Measurements from ENCODE around the gene ATG14. TPM values are rescaled to one million over a fixed set of nuclear protein-coding genes. Genes with fewer than 3 reads are reported as not detected.
A peak's percentile ranks its signal among the peaks of the same experiment; 100 is the strongest.

ATG14 gene
- total RNA-seq, 2 experiments from 2014 or later: 19.9 to 20.5 TPM

DNA sequence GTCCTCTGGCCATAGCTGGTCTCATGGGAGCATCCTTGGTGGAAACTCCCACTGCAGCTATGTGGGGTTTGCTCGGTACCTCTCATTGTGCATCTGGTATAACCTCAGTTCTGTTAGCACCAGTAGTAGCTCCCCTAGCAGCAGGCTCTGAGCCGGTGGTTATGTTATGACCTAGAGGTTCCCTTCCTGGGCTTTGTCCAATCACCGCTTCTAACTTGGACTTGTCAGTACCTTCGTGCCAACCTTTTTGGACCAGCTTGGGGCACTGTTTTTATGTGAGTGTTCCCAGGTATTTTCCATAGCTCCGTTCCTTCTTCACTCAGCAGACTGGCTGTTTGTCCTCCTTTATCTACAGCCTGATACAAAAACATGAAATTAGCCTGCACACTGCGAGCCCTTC lies 55.7 kb downstream of the ATG14 start:
- H3K4me3 ChIP-seq (ENCODE audit: low read length): no peak overlapping the region
- DNase-seq (no peak), ATAC-seq (ENCODE audit: poor library complexity) (no peak)
- peaks cover 15% of the 10 kb centered on the region for H3K36me3 ChIP-seq (ENCODE audit: insufficient read depth, low read length)
- TF ChIP-seq, protein P1, sequence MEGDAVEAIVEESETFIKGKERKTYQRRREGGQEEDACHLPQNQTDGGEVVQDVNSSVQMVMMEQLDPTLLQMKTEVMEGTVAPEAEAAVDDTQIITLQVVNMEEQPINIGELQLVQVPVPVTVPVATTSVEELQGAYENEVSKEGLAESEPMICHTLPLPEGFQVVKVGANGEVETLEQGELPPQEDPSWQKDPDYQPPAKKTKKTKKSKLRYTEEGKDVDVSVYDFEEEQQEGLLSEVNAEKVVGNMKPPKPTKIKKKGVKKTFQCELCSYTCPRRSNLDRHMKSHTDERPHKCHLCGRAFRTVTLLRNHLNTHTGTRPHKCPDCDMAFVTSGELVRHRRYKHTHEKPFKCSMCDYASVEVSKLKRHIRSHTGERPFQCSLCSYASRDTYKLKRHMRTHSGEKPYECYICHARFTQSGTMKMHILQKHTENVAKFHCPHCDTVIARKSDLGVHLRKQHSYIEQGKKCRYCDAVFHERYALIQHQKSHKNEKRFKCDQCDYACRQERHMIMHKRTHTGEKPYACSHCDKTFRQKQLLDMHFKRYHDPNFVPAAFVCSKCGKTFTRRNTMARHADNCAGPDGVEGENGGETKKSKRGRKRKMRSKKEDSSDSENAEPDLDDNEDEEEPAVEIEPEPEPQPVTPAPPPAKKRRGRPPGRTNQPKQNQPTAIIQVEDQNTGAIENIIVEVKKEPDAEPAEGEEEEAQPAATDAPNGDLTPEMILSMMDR (IDR thresholded peaks at IDR 0.05): no peak
- intact Hi-C loops (cut with DNase I, micrococcal nuclease): loop anchor here (2.0 to 5.0 kb wide), 3 partner anchors 19 to 305 kb away; partner anchors contain the start of gene MAPK1IP1L (in 1 of the 2)
- no peak overlapping the region for H3K27ac ChIP-seq (ENCODE audit: low read depth in 1 of 2, low read length in 2 of 2)
- no peaks in the 10 kb centered on the region for H3K27me3 ChIP-seq (ENCODE audit: control insufficient read depth in 1 of 2, insufficient read depth in 2 of 2, low read length in 2 of 2)
- peaks cover 14% of the 10 kb centered on the region for H3K4me1 ChIP-seq (ENCODE audit: insufficient read depth, low read length)
- H3K9me3 ChIP-seq (ENCODE audit: control insufficient read depth in 1 of 2, insufficient read depth in 1 of 2, low read length in 2 of 2): no peaks in the 10 kb centered on the region
- Mint-ChIP-seq H3K9me3 (no peaks in the 10 kb centered on the region), H3K4me1 (ENCODE audit: low read depth) (peaks cover 16% of the 10 kb centered on the region), H3K27me3 (no peaks in the 10 kb centered on the region), H3K4me3 (no peak overlapping the region), H3K27ac (no peak overlapping the region), H3K36me3 (ENCODE audit: low read depth) (peaks cover 13% of the 10 kb centered on the region)
- ChIA-PET POLR2A (interaction anchor here (1.0 to 3.0 kb wide), 3 partner anchors 18 to 85 kb away, joined by 4 to 47 read pairs (median 42); partner anchors contain the start of gene FBXO34), CTCF (interaction anchor here (0.8 to 2.9 kb wide), 2 partner anchors 18 kb away, joined by 5 to 19 read pairs; no protein-coding TSS in a partner anchor)

DNA sequence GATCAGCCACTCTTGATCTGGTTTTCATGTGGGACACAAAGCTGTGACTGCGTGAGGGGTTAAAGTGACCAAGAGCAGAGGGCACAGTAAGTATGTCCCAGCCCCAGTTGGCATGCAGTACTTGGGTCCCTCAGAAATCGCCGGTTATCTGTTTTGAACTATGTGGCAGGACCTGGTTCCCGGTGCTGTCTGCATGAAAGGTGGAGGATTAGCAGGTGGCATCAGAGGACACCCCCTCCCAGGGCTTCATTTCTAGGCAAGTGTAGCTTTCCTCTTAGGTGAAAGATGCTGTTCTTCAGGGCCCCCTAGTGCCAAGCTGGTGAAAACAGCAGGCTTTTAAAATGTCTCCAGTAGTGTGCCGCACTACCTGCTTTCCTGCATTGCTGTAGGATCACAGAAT lies 57.1 kb downstream of the ATG14 start:
- Mint-ChIP-seq H3K27me3 (no peaks in the 10 kb centered on the region), H3K4me3 (peak overlapping the region; percentile 57), H3K4me1 (ENCODE audit: low read depth) (peaks cover 17% of the 10 kb centered on the region), H3K36me3 (ENCODE audit: low read depth) (peaks cover 23% of the 10 kb centered on the region), H3K9me3 (no peaks in the 10 kb centered on the region), H3K27ac (peak overlapping the region; percentile 91)
- peaks cover 17% of the 10 kb centered on the region for H3K4me1 ChIP-seq (ENCODE audit: insufficient read depth, low read length)
- H3K9me3 ChIP-seq (ENCODE audit: control insufficient read depth in 1 of 2, insufficient read depth in 1 of 2, low read length in 2 of 2): no peaks in the 10 kb centered on the region
- H3K27ac ChIP-seq (ENCODE audit: low read depth in 1 of 2, low read length in 2 of 2): peak overlapping the region; percentile 43 to 67
- peak overlapping the region; percentile 32 for H3K4me3 ChIP-seq (ENCODE audit: low read length)
- H3K27me3 ChIP-seq (ENCODE audit: control insufficient read depth in 1 of 2, insufficient read depth in 2 of 2, low read length in 2 of 2): no peaks in the 10 kb centered on the region
- TF ChIP-seq, protein P1 (IDR thresholded peaks at IDR 0.05): peak; percentile 73
- ATAC-seq (ENCODE audit: poor library complexity): peak; percentile 90
- CTCF ChIA-PET: interaction anchor here (0.7 to 4.8 kb wide), 23 partner anchors 9 to 1120 kb away, joined by 3 to 49 read pairs (median 4); partner anchors contain the start of genes FBXO34 and MAPK1IP1L
- H3K36me3 ChIP-seq (ENCODE audit: insufficient read depth, low read length): peaks cover 21% of the 10 kb centered on the region
- DNase-seq: peak; percentile 48 to 89 (median 58)
- POLR2A ChIA-PET: interaction anchor here (0.6 to 3.0 kb wide), 9 partner anchors 17 to 109 kb away, joined by 3 to 47 read pairs (median 6); partner anchors contain the start of gene FBXO34
- intact Hi-C loops (cut with DNase I, micrococcal nuclease): loop anchor here (1.0 to 5.0 kb wide), 7 partner anchors 18 to 304 kb away; partner anchors contain the start of genes FBXO34 (in 2 of the 2) and MAPK1IP1L (in 1 of the 2)

DNA sequence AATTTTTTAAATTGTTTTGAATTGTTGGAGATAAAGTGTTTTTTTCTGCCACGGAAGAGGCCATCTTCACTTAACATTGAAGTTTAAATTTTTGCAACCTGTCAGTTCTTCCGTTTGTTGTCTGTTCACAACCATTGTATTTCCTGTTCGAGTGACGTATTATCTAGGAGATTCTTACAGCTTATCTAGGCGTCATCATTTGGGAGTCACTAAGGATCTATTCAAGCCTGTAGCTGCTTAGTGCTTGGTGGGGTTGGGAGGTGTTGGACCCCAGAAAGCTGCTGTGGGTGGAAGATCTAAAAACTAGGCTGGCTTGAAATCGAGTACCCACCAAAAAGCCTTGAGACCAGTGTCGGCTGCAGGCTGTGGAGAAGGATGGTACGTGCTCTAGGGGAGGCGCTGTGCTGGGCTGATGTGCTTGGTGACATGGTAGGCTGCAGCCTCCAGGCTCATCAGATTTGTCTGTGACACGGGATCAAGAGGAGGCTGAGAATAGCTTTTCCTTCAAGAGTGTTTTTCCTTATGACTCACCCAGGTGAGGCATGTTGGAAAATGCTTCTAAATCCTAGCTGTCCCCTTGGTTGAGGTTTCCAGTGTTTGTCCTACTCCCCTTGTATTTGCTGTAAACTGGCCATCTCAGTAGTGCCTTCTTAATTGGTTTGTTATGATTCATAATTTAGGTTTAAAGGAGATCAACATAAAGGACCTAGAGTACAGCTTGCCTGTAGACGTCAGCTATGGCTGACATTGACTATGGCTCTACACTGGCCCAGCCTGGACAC lies 57.8 kb downstream of the ATG14 start:
- Mint-ChIP-seq H3K36me3 (ENCODE audit: low read depth) (peaks cover 24% of the 10 kb centered on the region), H3K27ac (peak overlapping the region; percentile 91), H3K9me3 (no peaks in the 10 kb centered on the region), H3K4me1 (ENCODE audit: low read depth) (peaks cover 23% of the 10 kb centered on the region), H3K27me3 (no peaks in the 10 kb centered on the region), H3K4me3 (peak overlapping the region; percentile 42)
- DNase-seq (peak in 6 of 14 experiments; percentile 17 to 77 (median 42)), ATAC-seq (ENCODE audit: poor library complexity) (peak; percentile 56)
- peaks cover 21% of the 10 kb centered on the region for H3K36me3 ChIP-seq (ENCODE audit: insufficient read depth, low read length)
- H3K27ac ChIP-seq (ENCODE audit: low read depth in 1 of 2, low read length in 2 of 2): peak overlapping the region; percentile 43 to 67
- peaks cover 18% of the 10 kb centered on the region for H3K4me1 ChIP-seq (ENCODE audit: insufficient read depth, low read length)
- H3K9me3 ChIP-seq (ENCODE audit: control insufficient read depth in 1 of 2, insufficient read depth in 1 of 2, low read length in 2 of 2): no peaks in the 10 kb centered on the region
- TF ChIP-seq, protein P1 (IDR thresholded peaks at IDR 0.05): no peak
- CTCF ChIA-PET: interaction anchor here (0.7 to 4.8 kb wide), 23 partner anchors 8 to 1121 kb away, joined by 3 to 49 read pairs (median 4); partner anchors contain the start of genes FBXO34 and MAPK1IP1L
- POLR2A ChIA-PET: interaction anchor here (0.7 to 3.0 kb wide), 8 partner anchors 16 to 83 kb away, joined by 3 to 47 read pairs (median 7); partner anchors contain the start of gene FBXO34
- intact Hi-C loops (cut with DNase I, micrococcal nuclease): loop anchor here (1.0 to 5.0 kb wide), 7 partner anchors 17 to 303 kb away; partner anchors contain the start of genes FBXO34 (in 2 of the 2) and MAPK1IP1L (in 1 of the 2)
- H3K27me3 ChIP-seq (ENCODE audit: control insufficient read depth in 1 of 2, insufficient read depth in 2 of 2, low read length in 2 of 2): no peaks in the 10 kb centered on the region
- H3K4me3 ChIP-seq (ENCODE audit: low read length): peak overlapping the region; percentile 32
